Measurements from ENCODE around the gene DSC1. TPM values are rescaled to one million over a fixed set of nuclear protein-coding genes. Genes with fewer than 3 reads are reported as not detected.
A peak's percentile ranks its signal among the peaks of the same experiment; 100 is the strongest.

The DSC1 gene
- total and polyA plus RNA-seq, 5 donors = 8.9 to 87.5 (median 42.9) TPM

DNA sequence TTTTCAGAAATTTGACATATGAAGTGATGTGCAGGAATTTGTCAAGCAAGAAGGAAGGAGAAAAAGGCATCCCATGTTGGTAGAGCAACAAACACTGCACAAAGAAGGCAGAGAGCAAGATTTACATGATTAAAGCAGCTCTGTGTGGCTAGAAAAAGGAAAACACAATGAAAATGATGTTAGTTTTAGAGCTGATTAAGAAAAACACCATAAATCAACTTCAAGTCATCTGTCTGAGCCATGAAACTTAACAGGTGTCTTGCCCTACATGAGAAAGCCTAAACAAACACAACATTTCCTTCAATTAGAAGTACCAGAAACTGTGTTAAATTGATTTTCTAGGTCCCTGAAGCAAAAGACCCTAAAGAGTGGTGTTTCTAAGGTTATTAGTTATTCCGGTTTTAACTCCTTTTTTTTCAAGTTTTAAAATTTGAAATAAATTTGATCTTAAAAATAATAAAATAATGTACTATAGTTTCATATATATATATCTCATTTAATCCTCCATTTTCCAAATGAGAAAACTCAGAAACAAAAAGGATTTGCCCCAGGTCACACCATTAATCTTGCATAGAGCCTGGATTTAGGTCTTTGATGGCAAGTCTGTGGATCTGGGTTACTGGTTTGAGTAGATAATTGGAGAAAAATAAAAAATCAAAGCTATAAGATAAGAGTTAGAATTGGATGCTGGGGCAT is 8.6 kb upstream of the DSC1 start:
- WGBS = 89% methylated on average over 1 of the region's 1 CpG
- intact Hi-C loops (cut with DNase I) = no loop called here
- no peak overlapping the region for H3K4me3 ChIP-seq (ENCODE audit: low read length)
- H3K4me1 ChIP-seq (ENCODE audit: control insufficient read depth, insufficient read depth, low read length) = no peaks in the 10 kb centered on the region
- DNase-seq (no peak), ATAC-seq (no peak)
- no peaks in the 10 kb centered on the region for H3K9me3 ChIP-seq (ENCODE audit: control insufficient read depth, low read length)
- no peak overlapping the region for H3K27ac ChIP-seq (ENCODE audit: low read length)
- no peaks in the 10 kb centered on the region for H3K27me3 ChIP-seq (ENCODE audit: control insufficient read depth, insufficient read depth)

GRCh38 chr18:31170335-31170734 is 7.7 kb upstream of the DSC1 start:
- no peaks in the 10 kb centered on the region for H3K27me3 ChIP-seq (ENCODE audit: control insufficient read depth, insufficient read depth)
- intact Hi-C loops (cut with DNase I) = no loop called here
- no peaks in the 10 kb centered on the region for H3K4me1 ChIP-seq (ENCODE audit: control insufficient read depth, insufficient read depth, low read length)
- no peaks in the 10 kb centered on the region for H3K9me3 ChIP-seq (ENCODE audit: control insufficient read depth, low read length)
- WGBS = 83% methylated on average over 4 of the region's 4 CpGs
- no peak overlapping the region for H3K27ac ChIP-seq (ENCODE audit: low read length)
- DNase-seq (no peak), ATAC-seq (no peak)
- H3K4me3 ChIP-seq (ENCODE audit: low read length) = no peak overlapping the region

DNA sequence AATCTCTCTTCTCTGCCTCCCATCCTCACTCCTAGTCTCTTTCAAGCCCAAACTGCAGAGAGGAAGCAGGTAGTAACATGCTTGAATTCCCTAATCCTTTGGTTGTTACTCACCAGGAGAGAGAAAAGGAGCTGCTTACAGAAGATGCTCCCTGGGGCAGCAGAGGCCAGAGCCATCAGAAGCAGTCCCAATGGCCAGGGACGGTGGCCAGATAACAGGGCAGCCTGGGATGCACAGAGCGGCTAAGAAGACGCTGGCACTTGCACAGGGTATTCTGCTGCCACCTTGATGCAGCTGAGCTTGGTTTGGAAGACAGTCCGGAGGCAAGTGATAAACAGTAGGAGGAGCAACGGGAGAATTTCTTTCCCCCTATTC is 250 bp downstream of the DSC1 start:
- no peaks in the 10 kb centered on the region for H3K4me1 ChIP-seq (ENCODE audit: control insufficient read depth, insufficient read depth, low read length)
- H3K9me3 ChIP-seq (ENCODE audit: control insufficient read depth, low read length) = no peaks in the 10 kb centered on the region
- peak overlapping the region; percentile 59 for H3K27ac ChIP-seq (ENCODE audit: low read length)
- no peaks in the 10 kb centered on the region for H3K27me3 ChIP-seq (ENCODE audit: control insufficient read depth, insufficient read depth)
- peak; percentile 34 to 52 for ATAC-seq
- 54% methylated on average over 5 of the region's 5 CpGs for WGBS
- DNase-seq = peak in 2 of 3 donors; percentile 32 to 38
- H3K4me3 ChIP-seq (ENCODE audit: low read length) = no peak overlapping the region
- intact Hi-C loops (cut with DNase I) = no loop called here

GRCh38 chr18:31161757-31162418 is 768 bp downstream of the DSC1 start:
- ATAC-seq (no peak), DNase-seq (no peak)
- Histone ChIP-seq H3K4me1 (ENCODE audit: control insufficient read depth, insufficient read depth, low read length) (no peaks in the 10 kb centered on the region), H3K4me3 (ENCODE audit: low read length) (no peak overlapping the region), H3K27me3 (ENCODE audit: control insufficient read depth, insufficient read depth) (no peaks in the 10 kb centered on the region), H3K27ac (ENCODE audit: low read length) (peak overlapping the region; percentile 59), H3K9me3 (ENCODE audit: control insufficient read depth, low read length) (no peaks in the 10 kb centered on the region)
- intact Hi-C loops (cut with DNase I) = no loop called here
- 53% methylated on average over 2 of the region's 2 CpGs for WGBS

DNA sequence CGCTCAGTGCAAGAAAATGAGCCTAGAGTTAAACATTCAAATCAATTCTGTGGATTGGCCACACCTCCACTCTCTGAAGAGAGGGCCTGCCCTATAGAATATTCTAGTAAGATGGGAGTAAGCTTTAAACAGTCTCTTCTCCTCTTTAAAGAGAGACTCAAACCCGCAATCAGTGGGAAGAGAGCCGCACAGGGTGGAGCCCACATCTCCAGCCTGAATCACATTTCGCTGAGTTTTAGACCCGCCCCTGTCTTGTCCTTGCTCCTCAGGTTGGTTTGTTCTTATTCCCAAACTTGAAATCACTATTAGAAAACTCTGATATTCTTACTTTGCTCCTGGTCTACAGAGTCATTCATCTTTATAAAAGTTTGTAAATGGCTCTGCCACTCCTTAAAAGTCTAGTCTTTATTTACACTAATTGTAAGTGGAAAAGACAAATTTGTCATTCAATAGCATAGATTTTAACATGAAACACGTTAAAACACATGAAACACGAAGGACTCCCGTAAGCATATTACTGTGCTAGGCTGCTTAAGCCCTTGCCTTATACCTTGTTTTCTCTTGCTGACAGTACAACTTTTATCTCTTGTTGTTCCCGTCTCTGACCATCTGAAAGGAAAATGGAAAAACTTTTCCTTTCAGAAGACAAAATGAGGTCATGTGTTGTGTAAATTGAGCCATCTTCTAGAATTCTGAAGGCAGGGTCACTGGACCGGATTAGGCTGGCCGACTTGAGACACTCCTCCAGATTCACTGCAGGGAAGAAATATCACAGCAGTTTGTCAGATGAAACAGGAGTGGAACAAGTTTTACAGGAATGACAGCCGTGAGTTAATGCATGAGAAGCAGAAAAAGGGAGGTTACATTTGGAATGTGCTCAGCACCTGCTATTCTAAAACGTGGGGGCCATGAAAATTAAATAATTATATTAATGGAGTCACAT is 5.6 kb downstream of the DSC1 start:
- intact Hi-C loops (cut with DNase I) = no loop called here
- no peaks in the 10 kb centered on the region for H3K9me3 ChIP-seq (ENCODE audit: control insufficient read depth, low read length)
- DNase-seq (no peak), ATAC-seq (no peak)
- no peaks in the 10 kb centered on the region for H3K4me1 ChIP-seq (ENCODE audit: control insufficient read depth, insufficient read depth, low read length)
- no peak overlapping the region for H3K4me3 ChIP-seq (ENCODE audit: low read length)
- 64% methylated on average over 13 of the region's 13 CpGs for WGBS
- H3K27ac ChIP-seq (ENCODE audit: low read length) = no peak overlapping the region
- H3K27me3 ChIP-seq (ENCODE audit: control insufficient read depth, insufficient read depth) = no peaks in the 10 kb centered on the region

- intact Hi-C loops (cut with DNase I) = no loop called here
These were observed 7.2 kb downstream of the DSC1 start for GRCh38 chr18:31155498-31155897.

GRCh38 chr18:31154181-31154580 is 8.5 kb downstream of the DSC1 start:
- Histone ChIP-seq H3K9me3 (ENCODE audit: control insufficient read depth, low read length) (no peaks in the 10 kb centered on the region), H3K27me3 (ENCODE audit: control insufficient read depth, insufficient read depth) (no peaks in the 10 kb centered on the region), H3K4me1 (ENCODE audit: control insufficient read depth, insufficient read depth, low read length) (no peaks in the 10 kb centered on the region), H3K4me3 (ENCODE audit: low read length) (no peak overlapping the region), H3K27ac (ENCODE audit: low read length) (no peak overlapping the region)
- peak in 1 of 2 donors; percentile 40 for ATAC-seq
- intact Hi-C loops (cut with DNase I) = no loop called here
- WGBS = 33% methylated on average over 2 of the region's 2 CpGs
- no peak for DNase-seq

More at GRCh38 chr18:31155498-31155897, 7.2 kb downstream of the DSC1 start:
- DNase-seq (no peak), ATAC-seq (no peak)
- no peaks in the 10 kb centered on the region for H3K4me1 ChIP-seq (ENCODE audit: control insufficient read depth, insufficient read depth, low read length)
- H3K27ac ChIP-seq (ENCODE audit: low read length) = no peak overlapping the region
- no peak overlapping the region for H3K4me3 ChIP-seq (ENCODE audit: low read length)
- WGBS = 73% methylated on average over 4 of the region's 4 CpGs
- H3K9me3 ChIP-seq (ENCODE audit: control insufficient read depth, low read length) = no peaks in the 10 kb centered on the region
- no peaks in the 10 kb centered on the region for H3K27me3 ChIP-seq (ENCODE audit: control insufficient read depth, insufficient read depth)

DNA sequence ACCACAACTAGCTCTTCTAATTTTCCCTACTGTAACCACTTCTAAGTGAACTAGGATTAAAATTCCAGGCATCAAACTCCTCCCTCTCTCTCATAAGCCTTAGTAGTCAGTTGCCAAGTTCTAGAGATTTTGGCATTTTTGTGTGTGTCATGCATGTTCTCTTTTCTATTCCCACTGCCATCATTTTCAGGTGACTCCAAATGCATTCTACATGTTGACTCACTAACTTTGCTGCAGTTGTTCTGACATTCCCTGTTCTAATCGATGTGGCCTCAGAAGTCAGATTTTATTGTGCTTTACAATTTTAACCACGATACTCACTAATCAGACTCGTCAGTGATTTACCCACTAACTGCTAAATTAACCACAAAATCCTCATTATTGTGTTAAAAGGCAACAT is 13.3 kb downstream of the DSC1 start:
- H3K9me3 ChIP-seq (ENCODE audit: control insufficient read depth, low read length) = no peaks in the 10 kb centered on the region
- intact Hi-C loops (cut with DNase I) = no loop called here
- 76% methylated on average over 3 of the region's 3 CpGs for WGBS
- ATAC-seq (no peak), DNase-seq (no peak)
- no peak overlapping the region for H3K4me3 ChIP-seq (ENCODE audit: low read length)
- no peaks in the 10 kb centered on the region for H3K4me1 ChIP-seq (ENCODE audit: control insufficient read depth, insufficient read depth, low read length)
- H3K27me3 ChIP-seq (ENCODE audit: control insufficient read depth, insufficient read depth) = no peaks in the 10 kb centered on the region
- H3K27ac ChIP-seq (ENCODE audit: low read length) = no peak overlapping the region

DNA sequence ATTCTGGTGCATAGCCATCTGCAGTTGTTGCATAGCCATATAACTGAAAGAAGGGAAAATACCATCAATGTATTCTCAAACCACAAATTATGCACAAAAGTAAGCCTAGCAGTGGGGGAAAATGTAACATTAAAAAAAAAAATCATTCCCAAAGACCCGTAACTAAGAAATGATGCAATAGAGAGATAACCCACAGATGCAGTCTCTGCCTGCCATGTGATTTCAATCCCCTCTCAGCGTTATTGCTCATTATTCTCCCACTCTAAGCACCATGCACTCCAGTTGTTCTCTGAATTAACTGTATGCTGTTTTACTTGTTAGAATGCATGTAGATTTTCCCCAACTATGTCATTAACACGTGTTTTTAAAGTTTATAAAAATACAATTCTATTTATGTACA is 14.1 kb downstream of the DSC1 start:
- no peaks in the 10 kb centered on the region for H3K9me3 ChIP-seq (ENCODE audit: control insufficient read depth, low read length)
- ATAC-seq = no peak
- WGBS = 54% methylated on average over 3 of the region's 3 CpGs
- no peak overlapping the region for H3K27ac ChIP-seq (ENCODE audit: low read length)
- DNase-seq = no peak
- intact Hi-C loops (cut with DNase I) = no loop called here
- H3K27me3 ChIP-seq (ENCODE audit: control insufficient read depth, insufficient read depth) = no peaks in the 10 kb centered on the region
- no peaks in the 10 kb centered on the region for H3K4me1 ChIP-seq (ENCODE audit: control insufficient read depth, insufficient read depth, low read length)
- H3K4me3 ChIP-seq (ENCODE audit: low read length) = no peak overlapping the region

DNA sequence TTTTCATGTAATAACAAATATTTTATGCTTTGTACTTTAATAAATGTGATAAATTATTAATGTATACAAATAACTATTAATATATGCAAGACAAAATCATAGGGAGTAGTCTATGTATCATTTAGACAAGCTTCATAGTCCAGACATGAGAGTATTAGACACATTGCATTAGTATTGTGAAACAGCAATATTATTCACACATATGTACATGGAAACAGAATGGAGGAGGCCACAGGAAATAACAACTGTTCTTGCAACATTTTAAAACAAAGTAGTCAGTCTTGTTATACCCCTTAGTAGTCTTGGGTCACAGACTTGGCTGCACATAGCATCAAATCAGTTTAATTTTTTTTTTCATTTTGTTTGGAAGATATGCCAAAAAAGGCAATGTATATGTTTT is 15.8 kb downstream of the DSC1 start:
- Histone ChIP-seq H3K27me3 (ENCODE audit: control insufficient read depth, insufficient read depth) (no peaks in the 10 kb centered on the region), H3K4me3 (ENCODE audit: low read length) (no peak overlapping the region), H3K27ac (ENCODE audit: low read length) (no peak overlapping the region), H3K4me1 (ENCODE audit: control insufficient read depth, insufficient read depth, low read length) (no peaks in the 10 kb centered on the region), H3K9me3 (ENCODE audit: control insufficient read depth, low read length) (no peaks in the 10 kb centered on the region)
- no peak for DNase-seq
- intact Hi-C loops (cut with DNase I) = no loop called here
- ATAC-seq = no peak

- no peak for ATAC-seq
- H3K9me3 ChIP-seq (ENCODE audit: control insufficient read depth, low read length) = no peaks in the 10 kb centered on the region
- no peak for DNase-seq
- WGBS = 86% methylated on average over 3 of the region's 3 CpGs
- no peak overlapping the region for H3K27ac ChIP-seq (ENCODE audit: low read length)
- intact Hi-C loops (cut with DNase I) = no loop called here
- H3K4me3 ChIP-seq (ENCODE audit: low read length) = no peak overlapping the region
- H3K4me1 ChIP-seq (ENCODE audit: control insufficient read depth, insufficient read depth, low read length) = no peaks in the 10 kb centered on the region
- no peaks in the 10 kb centered on the region for H3K27me3 ChIP-seq (ENCODE audit: control insufficient read depth, insufficient read depth)
These were observed 19.6 kb downstream of the DSC1 start for GRCh38 chr18:31143025-31143424.

All from right cardiac atrium (tissue), 5 donors.